Natural killer cell (primary cell): ENCODE results near the gene CEP104. TPM values are rescaled to one million over a fixed set of nuclear protein-coding genes. Genes with fewer than 3 reads are reported as not detected.

Experiments
- ATAC-seq, 3 donors: fragments of 150-1000 bp in 2 of 3; fragments of 200-7000 bp in 1 of 3; cut with Tn5 transposase; 1 replicate in 1 of 3; 2 replicates in 2 of 3; pipeline ENCODE4 v1.10.0; 2021; ENCODE audit warnings: mild to moderate bottlenecking in 2 of 3, moderate library complexity in 2 of 3
- DNase-seq, 2 donors: peaks; one replicate each; pipeline versions ENCODE4 v3.0.0 to v3.0.0-alpha.2; 2013 to 2021; ENCODE audit warnings: mixed read lengths in 1 of 2
- H3K27ac ChIP-seq: one replicate; pipeline ENCODE4 v1.5.1; 2013; ENCODE audit warnings: mild to moderate bottlenecking, low read length
- H3K27me3 ChIP-seq: one replicate; pipeline ENCODE4 v1.6.1; 2013; ENCODE audit warnings: low read length; ENCODE audit not compliant: control insufficient read depth, insufficient read depth
- H3K36me3 ChIP-seq: one replicate; pipeline ENCODE4 v1.6.1; 2013; ENCODE audit warnings: low read length; ENCODE audit not compliant: control insufficient read depth, insufficient read depth
- H3K4me1 ChIP-seq: one replicate; pipeline ENCODE4 v1.6.1; 2013; ENCODE audit warnings: low read length; ENCODE audit not compliant: control insufficient read depth, insufficient read depth
- H3K4me3 ChIP-seq: one replicate; pipeline ENCODE4 v1.5.1; 2013; ENCODE audit warnings: low read length
- H3K9me3 ChIP-seq: one replicate; pipeline ENCODE4 v1.6.1; 2013; ENCODE audit warnings: low read length; ENCODE audit not compliant: control insufficient read depth, insufficient read depth
- H3K27ac Mint-ChIP-seq, 2 donors: one replicate each; pipeline ENCODE4 v1.8.0; 2022; ENCODE audit warnings: mild to moderate bottlenecking in 2 of 2, mixed read lengths in 2 of 2, moderate library complexity in 1 of 2
- H3K27me3 Mint-ChIP-seq, 2 donors: one replicate each; pipeline ENCODE4 v1.8.0; 2022; ENCODE audit warnings: low read depth in 2 of 2, mixed read lengths in 2 of 2
- H3K36me3 Mint-ChIP-seq: one replicate; pipeline ENCODE4 v1.8.0; 2022; ENCODE audit warnings: mixed read lengths
- H3K4me1 Mint-ChIP-seq, 2 donors: one replicate each; pipeline ENCODE4 v1.8.0; 2022; ENCODE audit warnings: mixed read lengths in 2 of 2
- H3K4me3 Mint-ChIP-seq: one replicate; pipeline ENCODE4 v1.8.0; 2022; ENCODE audit warnings: mild to moderate bottlenecking, moderate library complexity, mixed read lengths
- H3K9me3 Mint-ChIP-seq, 2 donors: one replicate each; pipeline ENCODE4 v1.8.0; 2022; ENCODE audit warnings: mixed read lengths in 2 of 2
- WGBS: methylation state at CpG from one replicate; pipeline ENCODE4 v1.1.7; 2013; ENCODE audit warnings: missing lambda C conversion rate; ENCODE audit not compliant: insufficient coverage; 5-methylcytosine and 5-hydroxymethylcytosine counted together
- intact Hi-C: fragments of 100-400 bp; cut with micrococcal nuclease; formaldehyde crosslinking; loops from one replicate; pipeline ENCODE4 v1.14.2; 2022
- total RNA-seq, 4 donors: library from RNA; stranded (reverse); fragments of 120-200 nt in 1 of 4; gene quantifications; one replicate each; pipeline versions ENCODE4 v1.2.3 to v1.2.4, GENCODE V29; 2013 to 2022
- TF ChIP-seq, protein P1 (sequence below): fragments of 200-600 bp; IDR thresholded peaks from one replicate; pipeline ENCODE4 v1.8.0; 2022; ENCODE audit warnings: antibody characterized with exemption

CEP104 gene
- total RNA-seq, 3 donors from 2014 or later (not counting 1 experiment from before 2014, with no cell fraction given) = 37.1 to 60.2 (median 51.8) TPM

DNA sequence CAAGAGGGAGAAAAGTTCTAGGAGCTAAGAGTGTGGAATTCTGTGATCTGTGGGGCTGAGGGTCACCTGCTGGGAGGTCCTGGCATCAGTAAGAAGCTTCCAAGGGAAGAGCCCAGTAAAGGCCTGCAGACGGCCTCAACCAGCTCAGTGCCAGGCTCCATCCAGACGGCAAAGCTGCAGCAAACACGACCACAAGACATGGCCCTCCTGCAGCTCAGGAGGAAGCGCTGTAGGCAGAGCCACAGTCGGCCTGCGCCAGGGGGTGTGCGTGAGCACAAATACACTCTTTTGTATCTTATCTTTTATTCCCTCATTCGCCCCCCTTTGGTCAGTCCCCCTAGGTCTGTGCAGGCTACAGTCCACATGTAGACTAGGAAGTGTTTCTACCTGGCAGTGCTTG lies 29.7 kb upstream of the CEP104 start:
- Histone ChIP-seq H3K4me3 (no peak overlapping the region), H3K27ac (no peak overlapping the region), H3K4me1 (peaks cover 60% of the 10 kb centered on the region), H3K9me3 (no peaks in the 10 kb centered on the region), H3K36me3 (peaks cover 40% of the 10 kb centered on the region), H3K27me3 (no peaks in the 10 kb centered on the region)
- WGBS = 96% methylated on average over 8 of the region's 8 CpGs
- intact Hi-C loops = no loop called here
- H3K27me3 Mint-ChIP-seq = no peaks in the 10 kb centered on the region
- H3K4me1 Mint-ChIP-seq = peaks cover 29 to 40% of the 10 kb centered on the region in 2 donors
- H3K27ac Mint-ChIP-seq = peak overlapping the region; percentile 53 to 62
- TF ChIP-seq, protein P1, sequence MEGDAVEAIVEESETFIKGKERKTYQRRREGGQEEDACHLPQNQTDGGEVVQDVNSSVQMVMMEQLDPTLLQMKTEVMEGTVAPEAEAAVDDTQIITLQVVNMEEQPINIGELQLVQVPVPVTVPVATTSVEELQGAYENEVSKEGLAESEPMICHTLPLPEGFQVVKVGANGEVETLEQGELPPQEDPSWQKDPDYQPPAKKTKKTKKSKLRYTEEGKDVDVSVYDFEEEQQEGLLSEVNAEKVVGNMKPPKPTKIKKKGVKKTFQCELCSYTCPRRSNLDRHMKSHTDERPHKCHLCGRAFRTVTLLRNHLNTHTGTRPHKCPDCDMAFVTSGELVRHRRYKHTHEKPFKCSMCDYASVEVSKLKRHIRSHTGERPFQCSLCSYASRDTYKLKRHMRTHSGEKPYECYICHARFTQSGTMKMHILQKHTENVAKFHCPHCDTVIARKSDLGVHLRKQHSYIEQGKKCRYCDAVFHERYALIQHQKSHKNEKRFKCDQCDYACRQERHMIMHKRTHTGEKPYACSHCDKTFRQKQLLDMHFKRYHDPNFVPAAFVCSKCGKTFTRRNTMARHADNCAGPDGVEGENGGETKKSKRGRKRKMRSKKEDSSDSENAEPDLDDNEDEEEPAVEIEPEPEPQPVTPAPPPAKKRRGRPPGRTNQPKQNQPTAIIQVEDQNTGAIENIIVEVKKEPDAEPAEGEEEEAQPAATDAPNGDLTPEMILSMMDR = no peak
- DNase-seq = no peak
- no peaks in the 10 kb centered on the region for H3K9me3 Mint-ChIP-seq
- H3K36me3 Mint-ChIP-seq = no peaks in the 10 kb centered on the region
- ATAC-seq = no peak
- no peak overlapping the region for H3K4me3 Mint-ChIP-seq

DNA sequence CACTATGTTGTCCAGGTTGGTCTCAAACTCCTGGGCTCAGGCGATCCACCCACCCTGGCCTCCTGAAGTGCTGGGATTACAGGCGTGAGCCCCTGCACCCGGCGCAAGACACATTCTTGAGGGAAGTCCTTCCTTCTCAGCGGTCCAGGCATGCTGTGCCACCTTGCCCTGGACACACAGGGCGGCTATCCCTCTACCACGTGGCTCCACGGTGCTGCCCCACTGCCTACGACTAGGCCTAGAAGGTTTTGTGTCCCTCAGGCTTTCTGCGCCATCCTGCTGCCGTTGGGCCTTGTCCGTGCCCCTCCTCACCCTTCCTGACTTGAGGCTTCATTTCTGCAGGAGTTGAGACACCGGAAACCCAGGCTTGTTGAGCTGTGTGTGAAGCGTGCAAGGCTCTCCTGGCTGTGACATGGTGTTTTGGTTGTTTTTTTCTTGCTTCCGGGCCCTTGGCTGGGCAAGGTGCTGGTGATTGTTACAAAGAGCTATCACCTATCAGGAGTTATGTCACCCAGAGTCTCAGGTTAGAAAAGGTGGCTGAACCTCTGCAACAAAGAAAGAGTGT lies 29.2 kb upstream of the CEP104 start:
- no peaks in the 10 kb centered on the region for H3K36me3 Mint-ChIP-seq
- no peak overlapping the region for H3K27ac ChIP-seq
- H3K27ac Mint-ChIP-seq = peak overlapping the region; percentile 53 to 62

DNA sequence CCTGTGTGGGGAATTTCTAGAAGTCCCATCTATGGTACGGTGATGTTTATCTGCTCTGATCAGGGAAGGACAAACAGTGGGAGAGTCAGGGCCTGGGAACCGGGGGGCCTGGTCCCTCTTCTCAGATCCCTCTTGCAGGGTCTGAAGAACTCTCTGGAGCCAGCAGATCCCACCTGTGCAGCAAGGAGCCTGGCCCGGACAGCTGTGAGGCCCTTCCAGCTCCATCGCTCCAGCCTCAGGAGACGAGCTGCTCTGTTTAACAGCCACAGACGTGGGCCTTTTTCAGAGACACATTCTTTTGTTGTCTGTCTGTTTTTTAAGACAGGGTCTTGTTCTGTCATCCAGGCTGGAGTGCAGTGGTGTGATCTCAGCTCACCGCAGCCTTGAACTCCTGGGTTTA lies 28.6 kb upstream of the CEP104 start:
- no peak for DNase-seq

More for the DNA sequence above, 29.2 kb upstream of the CEP104 start:
- H3K4me3 Mint-ChIP-seq = no peak overlapping the region
- H3K4me1 Mint-ChIP-seq = peaks cover 32 to 43% of the 10 kb centered on the region in 2 donors
- no peaks in the 10 kb centered on the region for H3K27me3 Mint-ChIP-seq
- H3K4me3 ChIP-seq = no peak overlapping the region
- DNase-seq = no peak
- peaks cover 40% of the 10 kb centered on the region for H3K36me3 ChIP-seq
- H3K9me3 Mint-ChIP-seq = no peaks in the 10 kb centered on the region
- TF ChIP-seq, protein P1 = no peak
- H3K9me3 ChIP-seq = no peaks in the 10 kb centered on the region
- ATAC-seq = no peak
- WGBS = 93% methylated on average over 15 of the region's 15 CpGs
- intact Hi-C loops = no loop called here
- peaks cover 60% of the 10 kb centered on the region for H3K4me1 ChIP-seq
- no peaks in the 10 kb centered on the region for H3K27me3 ChIP-seq

More for the DNA sequence above, 28.6 kb upstream of the CEP104 start:
- 96% methylated on average over 7 of the region's 7 CpGs for WGBS
- no peaks in the 10 kb centered on the region for H3K27me3 ChIP-seq
- Mint-ChIP-seq H3K4me3 (no peak overlapping the region), H3K27ac (peak overlapping the region in 1 of 2 donors; percentile 95), H3K4me1 (peaks cover 34 to 41% of the 10 kb centered on the region in 2 donors), H3K27me3 (no peaks in the 10 kb centered on the region), H3K36me3 (no peaks in the 10 kb centered on the region), H3K9me3 (no peaks in the 10 kb centered on the region)
- peaks cover 41% of the 10 kb centered on the region for H3K36me3 ChIP-seq
- H3K9me3 ChIP-seq = no peaks in the 10 kb centered on the region
- ATAC-seq = no peak
- H3K27ac ChIP-seq = no peak overlapping the region
- TF ChIP-seq, protein P1 = no peak
- intact Hi-C loops = no loop called here
- H3K4me1 ChIP-seq = peaks cover 62% of the 10 kb centered on the region
- no peak overlapping the region for H3K4me3 ChIP-seq
